GM12892 (cell line): ENCODE measurements around the gene GP1BB.
A peak's percentile ranks its signal among the peaks of the same experiment; 100 is the strongest.

Experiments
- DNase-seq: peaks from one replicate; pipeline ENCODE4 v3.0.0; 2011; ENCODE audit not compliant: insufficient read length
- FAIRE-seq: peaks from 2 replicates; lab custom pipeline; 2011; peaks lifted over from hg19 to GRCh38; lab: Jason Lieb, UNC
- POLR2A ChIP-seq: IDR thresholded peaks from 2 replicates; pipeline ENCODE4 v1.6.1; 2011; ENCODE audit warnings: low read depth, low read length, control low read depth
- POLR2AphosphoS5 ChIP-seq: IDR thresholded peaks from 2 replicates; pipeline ENCODE4 v1.6.1; 2011; ENCODE audit warnings: low read depth, low read length, control low read depth
- TAF1 ChIP-seq: IDR thresholded peaks from 2 replicates; pipeline ENCODE4 v1.6.1; 2011; ENCODE audit warnings: low read depth, mild to moderate bottlenecking, control low read depth, low read length, borderline replicate concordance

The GP1BB gene

GRCh38 chr22:19710020-19710768 is 13.1 kb upstream of the GP1BB start:
- FAIRE-seq: no peak
- TF ChIP-seq POLR2AphosphoS5: no peak
- TF ChIP-seq TAF1: no peak
- TF ChIP-seq POLR2A: no peak
- no peak for DNase-seq

GRCh38 chr22:19710769-19711106 is 12.6 kb upstream of the GP1BB start:
- no peak for FAIRE-seq

GRCh38 chr22:19713245-19713644 is 10.1 kb upstream of the GP1BB start:
- no peak for FAIRE-seq
- TF ChIP-seq TAF1: no peak
- TF ChIP-seq POLR2A: no peak
- no peak for TF ChIP-seq POLR2AphosphoS5

More at GRCh38 chr22:19710769-19711106, 12.6 kb upstream of the GP1BB start:
- TF ChIP-seq POLR2AphosphoS5: no peak
- no peak for TF ChIP-seq TAF1
- TF ChIP-seq POLR2A: no peak
- no peak for DNase-seq

DNA sequence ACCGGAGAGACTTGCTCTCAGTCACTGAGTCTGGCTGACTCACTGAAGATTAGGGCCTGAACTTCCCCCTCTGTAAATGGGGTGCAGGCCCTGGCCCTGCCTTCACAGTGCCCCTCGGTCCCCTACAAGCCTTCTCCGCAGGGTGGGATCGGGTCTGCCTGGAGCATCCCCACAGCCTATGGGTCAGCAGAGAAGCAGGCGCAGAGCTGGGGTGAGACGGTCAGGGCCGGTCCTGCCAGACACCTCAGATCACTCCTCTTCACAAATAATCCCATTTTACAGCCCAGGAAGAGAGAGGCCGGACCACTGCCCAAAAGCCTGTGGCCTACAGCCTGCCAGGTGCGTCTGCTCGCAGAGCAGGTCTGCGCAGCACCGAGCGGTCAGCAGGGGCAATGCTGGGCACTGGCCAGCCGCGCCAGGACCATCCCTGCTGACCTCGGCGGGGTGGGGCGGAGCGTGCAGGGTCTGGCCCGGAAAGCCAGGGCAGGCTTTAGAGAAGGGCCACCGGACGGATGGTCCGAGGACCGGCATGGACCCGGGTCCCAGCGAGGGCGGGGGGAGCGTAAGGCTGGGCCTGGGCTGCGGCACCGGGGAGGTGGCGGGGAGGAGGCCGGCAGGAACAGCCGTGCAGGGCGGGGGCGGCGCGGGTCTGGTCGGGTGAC is 9.6 kb upstream of the GP1BB start:
- DNase-seq: no peak
- no peak for FAIRE-seq

More at GRCh38 chr22:19713245-19713644, 10.1 kb upstream of the GP1BB start:
- no peak for DNase-seq

DNA sequence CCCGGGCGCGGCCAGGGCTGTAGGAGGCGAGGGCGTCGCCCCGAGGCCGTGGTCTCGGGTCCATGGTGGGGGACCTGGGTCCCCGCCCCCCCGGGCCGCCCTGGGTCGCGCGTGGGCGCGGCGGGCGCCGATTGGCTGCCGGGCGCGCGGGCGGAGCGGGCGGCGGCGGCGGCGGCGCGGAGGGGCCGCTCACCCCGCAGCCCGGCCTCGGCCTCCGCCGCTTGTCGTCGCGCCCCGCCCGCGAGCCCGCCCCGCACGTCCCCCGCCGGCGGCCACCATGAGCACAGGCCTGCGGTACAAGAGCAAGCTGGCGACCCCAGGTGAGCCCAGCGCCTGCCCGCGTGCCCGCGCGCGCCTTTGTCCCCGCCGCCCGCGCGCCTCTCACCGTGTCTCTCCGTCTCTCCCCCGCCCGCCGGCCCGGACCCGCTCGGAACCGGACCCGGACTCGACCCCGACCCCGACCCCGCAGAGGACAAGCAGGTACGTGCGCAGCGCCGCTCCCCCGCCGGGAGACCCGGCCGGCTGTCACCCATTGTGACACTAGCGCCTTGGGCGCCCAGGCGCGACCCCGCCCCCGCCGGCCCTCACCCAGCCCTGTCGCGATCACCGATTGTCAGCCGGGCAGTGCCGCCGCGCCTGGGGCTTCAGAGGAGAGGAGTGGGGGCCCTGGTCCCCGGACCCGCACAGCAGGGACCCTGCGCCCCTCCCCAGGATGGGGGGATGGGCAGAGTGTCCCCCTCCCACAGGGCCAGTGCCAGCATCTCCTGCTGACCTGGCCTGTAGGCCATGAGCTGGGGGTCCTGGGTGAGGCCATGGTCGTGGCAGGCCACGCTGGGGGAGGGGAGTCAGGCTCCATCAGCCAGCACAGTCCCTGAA is 8.8 kb upstream of the GP1BB start, which contains the start of gene SEPTIN5:
Gene SEPTIN5, plus strand, starts transcription at position 192 of the 876 bp plus-strand sequence. Its CDS starts 86 bp downstream, at position 278.
- TF ChIP-seq POLR2A (no peak), TAF1 (no peak), POLR2AphosphoS5 (no peak)
- FAIRE-seq (no peak), DNase-seq (no peak)

More for the DNA sequence above, 9.6 kb upstream of the GP1BB start:
- TF ChIP-seq POLR2AphosphoS5 (no peak), POLR2A (no peak), TAF1 (no peak)

GRCh38 chr22:19715188-19715930 is 8.0 kb upstream of the GP1BB start:
- TF ChIP-seq POLR2A: no peak
- no peak for TF ChIP-seq POLR2AphosphoS5
- no peak for TF ChIP-seq TAF1
- DNase-seq: no peak
- no peak for FAIRE-seq

DNA sequence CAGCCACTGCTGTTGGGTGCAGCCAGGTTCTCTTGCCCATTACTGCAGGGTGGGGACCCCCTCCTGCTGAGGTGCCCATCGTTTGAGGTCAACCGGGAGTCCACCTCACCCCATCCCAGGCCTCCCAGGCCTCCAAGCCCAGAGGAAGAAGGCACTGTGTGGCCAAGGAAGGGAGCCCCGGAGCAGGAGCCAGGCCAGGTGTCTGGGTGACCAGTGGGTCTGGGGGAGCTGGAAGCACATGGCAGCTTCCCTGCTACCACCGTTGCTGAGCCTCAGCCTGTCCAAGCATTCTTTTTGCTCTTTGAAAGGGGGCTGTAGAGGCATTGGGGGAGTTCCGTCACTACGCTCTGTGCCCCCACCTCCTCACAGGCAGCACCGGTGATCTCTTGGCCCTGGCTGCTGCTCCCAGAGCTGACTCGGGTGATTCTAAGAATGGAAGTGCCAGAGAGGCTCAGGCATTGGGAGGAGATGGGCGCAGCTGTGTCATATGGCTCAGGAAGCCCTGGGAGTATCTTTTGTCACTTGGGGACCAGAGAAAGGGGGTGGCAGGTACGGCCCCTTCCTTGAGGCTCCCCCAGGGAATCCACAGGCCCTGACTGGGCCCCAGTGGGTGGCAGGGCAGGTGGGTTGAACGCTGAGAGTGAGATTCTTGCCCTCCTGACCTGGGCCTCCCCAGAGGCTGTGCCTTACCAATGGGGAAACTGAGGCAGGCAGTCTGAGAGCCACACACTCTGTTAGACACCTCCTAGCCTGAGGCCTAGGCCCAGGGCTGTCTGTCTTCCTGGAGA is 7.1 kb upstream of the GP1BB start:
- DNase-seq (no peak), FAIRE-seq (no peak)
- TF ChIP-seq POLR2AphosphoS5 (no peak), TAF1 (no peak), POLR2A (no peak)

DNA sequence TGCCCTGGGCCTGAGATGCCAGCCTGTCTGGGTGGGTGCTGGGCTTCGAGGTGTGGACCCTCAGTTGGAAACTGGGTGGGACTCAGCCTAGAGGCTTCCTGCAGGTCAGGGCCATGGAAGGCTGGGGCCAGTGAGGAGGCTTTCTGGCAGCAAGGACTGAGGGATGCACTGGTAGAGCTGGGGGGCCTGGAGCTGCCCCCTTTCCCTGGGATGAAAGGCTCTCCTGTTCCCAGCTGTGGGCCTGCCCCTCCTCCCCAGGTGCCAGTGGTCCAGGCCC is 6.6 kb upstream of the GP1BB start:
- TF ChIP-seq TAF1: no peak
- TF ChIP-seq POLR2AphosphoS5: no peak
- no peak for TF ChIP-seq POLR2A
- no peak for FAIRE-seq
- DNase-seq: no peak

GRCh38 chr22:19717181-19717580 is 6.2 kb upstream of the GP1BB start:
- TF ChIP-seq TAF1: no peak
- no peak for TF ChIP-seq POLR2A
- TF ChIP-seq POLR2AphosphoS5: no peak
- FAIRE-seq (no peak), DNase-seq (no peak)

- FAIRE-seq (peak; percentile 77), DNase-seq (peak; percentile 97)
- TF ChIP-seq TAF1 (no peak), POLR2AphosphoS5 (no peak), POLR2A (no peak)
These were observed 5.5 kb upstream of the GP1BB start for GRCh38 chr22:19717691-19718455.

DNA sequence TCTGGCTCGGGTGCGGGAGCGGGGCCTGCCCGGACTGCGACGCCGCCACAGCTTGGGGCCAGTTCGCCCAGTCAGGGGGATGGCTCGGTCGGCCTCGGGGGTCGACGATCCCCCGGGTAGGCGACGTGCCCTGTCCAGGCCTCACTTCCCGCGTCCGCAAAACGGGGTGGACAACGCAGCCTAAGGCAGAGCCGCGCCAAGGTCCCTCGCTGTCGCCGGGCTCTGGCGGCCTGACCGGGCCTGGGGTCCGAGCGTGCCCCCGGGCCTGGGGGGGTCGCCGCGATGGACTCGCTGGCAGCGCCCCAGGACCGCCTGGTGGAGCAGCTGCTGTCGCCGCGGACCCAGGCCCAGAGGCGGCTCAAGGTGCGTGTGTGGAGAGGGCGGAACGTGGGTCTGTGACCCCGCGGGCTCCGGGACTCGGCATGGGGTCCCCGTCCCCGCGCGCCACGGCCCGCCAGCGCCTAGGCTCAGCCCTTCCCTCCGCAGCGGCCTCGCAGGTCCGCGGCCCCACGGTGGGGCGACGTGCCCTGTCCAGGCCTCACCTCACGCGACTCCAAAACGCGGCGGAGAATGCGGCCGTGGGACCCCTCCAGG is 4.8 kb upstream of the GP1BB start:
- no peak for TF ChIP-seq POLR2AphosphoS5
- no peak for TF ChIP-seq POLR2A
- TF ChIP-seq TAF1: no peak
- FAIRE-seq: no peak
- no peak for DNase-seq
